ENCODE results near the gene TCEAL4.
"Not testable (repeated sequence)": the region's sequence is repeated elsewhere in the genome, so short reads cannot be mapped to it uniquely, and the experiment has no call there.

TCEAL4 gene

DNA sequence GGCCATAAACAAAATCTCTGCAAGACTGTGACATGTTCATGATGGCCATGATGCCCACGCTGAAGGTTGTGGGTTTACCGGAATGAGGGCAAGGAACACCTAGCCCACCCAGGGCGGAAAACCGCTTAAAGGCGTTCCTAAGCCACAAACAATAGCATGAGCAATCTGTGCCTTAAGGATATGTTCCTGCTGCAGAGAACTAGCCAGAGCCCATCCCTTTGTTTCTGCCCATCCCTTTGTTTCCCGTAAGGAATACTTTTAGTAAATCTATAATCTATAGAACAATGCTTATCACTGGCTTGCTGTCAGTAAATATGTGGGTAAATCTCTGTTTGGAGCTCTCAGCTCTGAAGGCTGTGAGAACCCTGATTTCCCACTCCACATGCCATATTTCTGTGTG, 9.9 kb downstream of the TCEAL4 start:
- DNase-seq = not testable (repeated sequence)

DNA sequence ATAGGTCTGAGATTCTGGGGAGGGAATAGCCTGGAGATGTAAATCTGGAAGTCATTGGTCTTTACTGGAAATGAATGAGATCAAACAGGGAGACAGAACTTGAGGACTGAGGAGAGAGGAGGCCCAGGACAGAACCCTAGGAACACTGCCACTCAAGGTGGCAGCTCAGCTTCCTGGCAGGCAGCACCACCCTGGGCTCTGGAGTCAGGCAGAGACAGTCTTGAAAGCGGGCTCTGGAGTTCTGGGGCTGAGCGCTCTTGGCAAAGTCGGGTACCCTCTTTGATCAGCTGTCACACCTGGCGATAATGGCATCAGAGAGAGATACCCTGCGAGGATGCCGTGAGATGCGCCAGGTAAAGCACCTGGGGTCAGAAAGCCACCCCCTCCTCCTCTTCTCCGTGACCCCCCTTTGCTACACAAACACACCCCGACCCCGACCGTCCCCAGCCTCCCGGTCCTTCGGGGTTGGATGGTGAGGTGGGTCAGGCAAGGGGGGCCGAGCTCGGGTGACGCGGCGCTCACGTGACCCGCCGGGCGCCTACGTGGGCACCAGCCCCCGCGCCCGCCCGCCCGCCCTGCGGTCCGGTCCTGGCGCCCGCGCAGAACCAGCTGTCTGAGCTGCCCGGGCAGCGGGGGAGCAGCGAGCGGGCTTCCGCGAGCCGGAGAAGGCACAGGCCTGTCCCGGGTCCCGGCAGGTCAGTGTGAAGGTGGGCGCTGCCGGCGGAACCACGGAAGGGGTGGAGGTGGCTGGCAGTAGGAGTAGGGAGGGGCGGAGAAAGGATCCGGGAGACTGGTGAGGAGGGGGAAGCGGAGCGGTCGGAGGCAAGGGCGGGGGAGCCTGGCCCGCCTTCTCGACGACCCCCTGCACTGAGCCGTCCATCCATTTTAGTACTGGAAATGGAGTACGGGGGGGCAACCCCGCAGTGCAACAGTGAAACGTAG, 22.3 kb downstream of the TCEAL4 start, which contains the start of gene TCEAL3:
TSS of gene TCEAL3 (plus strand) at position 600 of the 942 bp plus-strand sequence. CDS start 1,102 bp downstream, outside the sequence.
- peak; percentile 19 for DNase-seq

DNA sequence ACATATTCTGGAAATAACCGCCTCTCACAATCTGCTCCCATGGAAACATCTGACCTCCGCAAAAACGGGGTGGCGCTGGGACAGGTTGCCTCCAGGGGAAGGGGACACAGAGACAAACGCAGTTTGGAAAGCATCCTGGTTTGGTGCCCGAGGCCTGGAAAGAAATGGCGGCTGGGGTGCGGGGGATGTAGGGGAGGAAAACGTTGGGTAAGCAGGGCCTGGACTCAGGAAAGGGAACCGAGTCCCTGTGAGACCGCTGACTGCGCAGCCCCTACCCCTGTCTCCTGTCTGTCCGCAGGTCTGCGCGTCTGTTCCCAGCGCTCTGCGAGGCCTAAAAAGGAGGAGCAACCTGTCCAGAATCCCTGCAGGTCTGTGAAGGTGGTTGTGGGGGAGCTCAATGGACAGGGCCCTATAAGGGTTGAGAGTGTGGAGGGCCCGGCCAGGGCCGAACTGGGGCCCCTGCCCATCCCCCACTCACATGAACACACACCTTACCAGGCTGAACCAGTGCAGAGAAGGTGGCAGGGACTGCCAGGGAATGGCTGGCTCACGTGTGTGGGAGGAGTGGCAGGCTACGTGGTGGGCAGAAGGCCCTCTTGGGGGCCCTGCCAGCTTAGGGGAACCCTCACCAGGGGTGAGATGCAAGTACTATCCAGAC, 23.1 kb downstream of the TCEAL4 start:
- peak; percentile 26 for DNase-seq

DNA sequence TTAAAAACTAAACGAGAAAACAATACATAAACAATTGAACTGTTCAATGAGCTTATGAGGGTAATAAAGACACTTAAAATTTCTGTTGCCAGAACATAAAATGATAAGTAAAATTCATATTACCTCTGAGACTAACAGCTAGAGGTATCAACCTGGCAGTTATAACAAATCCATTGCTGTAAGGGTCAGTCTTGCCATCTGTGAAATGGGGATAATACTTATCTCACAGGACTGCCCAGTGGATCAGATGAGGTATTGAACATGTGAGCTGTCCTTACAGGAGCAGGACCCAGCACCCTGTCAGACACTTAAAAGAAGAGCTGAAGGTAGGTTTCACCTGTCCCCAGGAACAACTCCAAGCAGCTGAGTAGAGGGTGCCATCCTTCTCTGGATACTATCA, 25.0 kb downstream of the TCEAL4 start:
- no peak for DNase-seq

DNA sequence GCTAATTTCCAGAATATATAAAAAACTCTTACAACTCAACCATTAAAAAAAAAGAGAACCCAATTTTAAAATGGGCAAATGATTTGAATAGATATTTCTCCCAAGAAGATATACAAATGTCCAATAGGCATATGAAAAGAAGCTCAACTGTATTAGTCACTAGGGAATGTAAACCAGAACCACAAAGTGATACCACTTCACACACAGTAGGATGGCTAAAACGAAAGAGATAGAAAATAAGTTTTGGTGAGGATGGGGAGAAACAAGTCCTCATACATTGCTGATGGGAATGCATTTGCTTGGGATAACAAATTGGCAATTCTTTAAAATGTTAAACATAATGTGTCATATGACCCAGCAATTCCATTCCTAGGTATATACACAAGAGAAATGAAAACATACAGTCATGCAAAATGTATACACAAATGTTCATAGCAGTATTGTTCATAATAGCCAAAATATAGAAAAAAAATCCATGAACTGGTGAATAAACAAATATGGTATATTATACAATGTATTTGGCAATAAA, 28.1 kb downstream of the TCEAL4 start:
- no peak for DNase-seq

DNA sequence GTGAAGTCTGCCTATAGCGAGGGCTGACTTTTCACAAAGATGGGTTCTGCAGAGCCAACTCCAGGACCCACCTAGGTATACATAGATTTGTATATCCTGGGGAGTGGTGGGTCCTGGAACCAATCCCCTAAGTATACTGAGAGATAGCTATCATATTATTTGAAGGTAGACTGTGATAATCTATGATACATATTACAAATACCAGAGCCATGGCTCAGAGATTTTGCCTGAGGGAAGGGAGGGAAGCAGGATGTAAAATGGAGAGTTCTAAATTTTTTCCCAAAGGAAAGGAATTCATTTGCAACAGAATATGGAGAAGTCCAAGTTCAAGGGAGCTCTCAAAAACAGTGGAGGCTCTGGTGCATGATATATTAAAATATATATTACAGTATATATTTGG, 29.7 kb downstream of the TCEAL4 start:
- no peak for DNase-seq

DNA sequence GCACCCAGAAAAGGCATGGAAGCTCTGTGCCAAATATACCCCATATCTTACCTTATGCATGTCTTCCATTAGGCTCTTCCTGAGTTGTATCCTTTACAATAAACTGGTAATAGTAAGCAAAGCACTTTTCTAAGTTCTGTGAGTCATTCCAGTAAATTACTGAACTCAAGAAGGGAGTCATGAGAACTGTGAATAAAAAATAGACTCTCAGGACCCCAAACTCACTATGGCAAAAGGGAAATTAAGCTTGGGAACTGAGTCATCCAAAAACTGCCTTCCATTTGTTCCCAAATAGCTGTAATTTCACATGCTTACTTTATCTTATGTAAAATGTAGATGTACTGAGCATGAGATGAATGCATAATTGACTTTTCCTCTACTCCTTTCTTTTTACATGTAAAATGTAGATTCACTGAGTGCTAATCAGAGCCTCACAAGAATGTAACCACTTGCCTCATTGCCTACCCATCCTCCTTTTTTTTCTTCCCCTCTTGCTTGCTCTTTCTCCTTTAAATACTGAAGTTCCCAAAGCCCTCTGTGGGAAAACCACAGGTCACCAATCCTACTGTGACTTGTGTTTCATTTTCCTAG, 30.6 kb downstream of the TCEAL4 start:
- no peak for DNase-seq

DNA sequence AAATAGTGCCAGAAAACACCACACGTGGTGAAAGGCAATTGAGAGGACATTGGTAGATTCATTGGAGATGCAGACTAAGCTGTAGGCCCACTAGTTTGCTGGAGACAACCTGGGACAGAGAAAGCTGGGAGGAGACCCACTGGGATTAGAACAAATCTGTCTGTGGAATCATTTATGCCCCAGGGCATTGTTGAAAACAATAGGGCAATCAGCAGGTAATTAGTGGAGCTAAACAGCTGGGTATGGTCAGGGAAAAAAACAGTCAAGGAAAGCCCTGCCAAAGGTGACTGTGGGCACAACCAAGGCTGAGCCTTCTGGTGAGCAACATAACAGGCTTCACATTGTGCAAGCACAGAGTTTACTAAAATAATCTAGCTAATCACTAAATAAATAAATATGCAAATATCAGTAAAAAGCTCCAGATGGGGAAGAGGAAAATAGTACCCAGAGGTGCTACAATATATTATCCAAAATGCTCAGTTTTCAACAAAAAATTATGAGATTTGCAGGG, 31.4 kb downstream of the TCEAL4 start:
- DNase-seq = no peak

DNA sequence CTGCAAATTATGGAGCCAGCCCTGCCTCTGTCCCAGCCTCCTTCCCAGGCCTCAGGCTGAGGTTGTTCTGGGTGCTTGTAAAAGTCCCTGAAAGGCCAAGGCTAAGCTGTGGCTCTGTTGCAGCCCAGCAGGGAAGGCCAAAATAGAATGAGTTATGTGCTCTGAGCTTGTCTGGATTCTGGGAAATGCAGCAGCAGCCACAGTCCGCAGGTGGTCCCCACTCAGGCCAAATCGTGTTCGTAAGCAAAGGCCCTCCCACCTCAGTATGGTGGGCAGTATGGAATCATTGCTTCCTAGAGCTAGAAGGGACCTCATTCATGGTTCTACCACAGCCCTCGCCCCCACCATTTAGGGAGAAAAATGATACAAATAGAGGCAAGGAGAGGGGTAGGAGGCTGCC, 38.8 kb downstream of the TCEAL4 start:
- no peak for DNase-seq

DNA sequence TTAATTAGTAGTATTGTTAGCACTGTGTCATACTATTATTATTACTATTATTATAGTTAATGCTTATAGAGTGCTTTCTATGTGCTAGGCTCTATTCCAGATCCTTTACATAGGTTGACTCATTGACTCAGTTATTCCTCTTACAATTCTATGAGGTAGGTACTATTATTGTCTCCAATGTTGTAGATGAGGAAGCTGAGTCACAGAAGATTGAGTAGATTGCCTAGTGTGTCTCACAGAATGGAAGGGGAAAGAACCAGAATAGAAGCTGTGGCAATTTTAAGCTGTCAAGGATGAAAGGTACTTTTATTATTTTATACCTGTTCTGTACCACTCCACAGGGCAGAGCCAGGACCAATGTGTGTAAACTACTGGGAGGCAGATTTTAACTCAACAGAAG, 41.5 kb downstream of the TCEAL4 start:
- DNase-seq = peak; percentile 29

DNA sequence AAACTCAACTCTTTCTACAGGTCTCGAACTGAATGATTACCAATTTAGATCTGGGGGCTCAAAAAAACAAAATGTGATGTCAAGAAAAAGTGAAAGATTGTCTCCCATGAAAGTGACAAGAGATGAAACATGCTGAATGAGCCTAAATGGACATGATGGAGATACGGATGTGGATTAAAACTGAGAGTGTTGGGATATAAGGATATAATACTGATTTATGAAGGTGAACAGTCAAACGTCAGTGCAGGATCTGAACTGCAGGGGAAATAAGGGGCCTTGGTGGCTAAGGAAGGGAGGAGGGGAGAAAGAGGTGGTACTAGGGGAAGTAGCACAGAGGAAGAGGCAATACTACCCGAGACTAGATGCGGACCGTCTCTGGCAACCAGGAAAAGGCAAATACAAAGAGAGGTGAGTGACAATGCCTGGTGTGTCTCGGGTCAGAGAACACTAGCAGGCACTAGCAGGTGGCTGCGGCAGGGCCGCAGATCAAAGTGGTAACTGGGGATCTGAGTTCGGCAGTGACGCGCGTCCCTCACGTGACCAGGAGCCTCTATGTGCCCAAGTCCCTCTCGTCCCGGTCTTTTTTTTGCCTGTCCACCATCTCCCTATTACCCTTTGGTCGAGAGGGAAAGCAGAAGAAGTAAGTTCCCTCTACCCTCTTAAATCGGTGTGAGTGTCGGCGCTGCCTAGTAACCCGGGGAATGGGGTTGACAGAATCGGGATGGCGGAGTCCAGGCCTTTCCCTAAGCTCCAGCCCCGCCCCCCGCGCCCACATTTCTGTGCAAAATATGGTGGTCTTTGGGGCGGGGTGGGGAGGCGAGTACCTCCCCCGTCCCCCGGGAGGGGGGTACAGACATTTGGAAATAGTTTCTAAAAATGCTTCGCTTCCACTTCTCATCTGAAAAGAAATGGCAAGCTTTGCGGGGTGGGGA, 43.3 kb downstream of the TCEAL4 start, which contains the start of gene TCEAL1:
TSS of gene TCEAL1 (plus strand) at position 590 of the 932 bp plus-strand sequence. CDS start 942 bp downstream, outside the sequence.
- peak; percentile 7 for DNase-seq

DNA sequence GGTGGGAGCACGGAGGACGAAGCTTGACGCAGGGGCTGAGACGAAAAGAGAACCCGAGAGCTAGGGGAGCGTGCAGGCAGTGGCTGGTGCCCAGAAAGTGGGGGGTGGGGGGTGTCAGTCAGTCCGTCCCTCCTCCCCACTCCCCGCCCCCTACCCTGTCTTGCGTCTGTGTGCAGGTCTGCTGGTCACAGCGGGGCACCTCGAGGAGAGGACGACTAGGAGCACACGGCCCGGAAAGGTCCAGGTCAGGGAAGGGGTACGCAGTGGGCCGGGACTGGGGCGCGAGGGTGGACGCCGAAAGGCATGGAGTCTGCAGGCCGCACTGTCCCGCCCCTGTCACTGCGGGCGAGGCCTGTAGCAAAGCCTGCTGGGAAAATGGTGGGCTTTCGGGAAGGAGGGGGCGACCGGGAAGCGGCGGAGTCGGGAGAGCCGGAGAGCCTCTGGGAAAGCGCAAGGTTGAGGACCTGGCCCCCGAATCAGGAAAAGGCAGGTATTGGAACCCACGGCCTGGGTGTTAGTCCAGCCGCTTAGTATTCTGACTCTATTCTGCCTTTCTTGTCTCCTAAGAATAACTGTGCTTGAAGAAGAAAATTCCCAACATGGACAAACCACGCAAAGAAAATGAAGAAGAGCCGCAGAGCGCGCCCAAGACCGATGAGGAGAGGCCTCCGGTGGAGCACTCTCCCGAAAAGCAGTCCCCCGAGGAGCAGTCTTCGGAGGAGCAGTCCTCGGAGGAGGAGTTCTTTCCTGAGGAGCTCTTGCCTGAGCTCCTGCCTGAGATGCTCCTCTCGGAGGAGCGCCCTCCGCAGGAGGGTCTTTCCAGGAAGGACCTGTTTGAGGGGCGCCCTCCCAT, 44.2 kb downstream of the TCEAL4 start:
- DNase-seq = peak; percentile 35

DNA sequence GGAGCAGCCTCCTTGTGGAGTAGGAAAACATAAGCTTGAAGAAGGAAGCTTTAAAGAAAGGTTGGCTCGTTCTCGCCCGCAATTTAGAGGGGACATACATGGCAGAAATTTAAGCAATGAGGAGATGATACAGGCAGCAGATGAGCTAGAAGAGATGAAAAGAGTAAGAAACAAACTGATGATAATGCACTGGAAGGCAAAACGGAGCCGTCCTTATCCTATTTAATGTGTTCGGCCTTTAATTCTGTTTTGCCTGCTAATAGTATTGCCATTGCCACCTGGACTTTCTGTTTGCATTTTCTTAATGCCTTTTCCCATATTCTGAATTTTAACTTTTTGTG, 44.8 kb downstream of the TCEAL4 start:
- DNase-seq = no peak

DNA sequence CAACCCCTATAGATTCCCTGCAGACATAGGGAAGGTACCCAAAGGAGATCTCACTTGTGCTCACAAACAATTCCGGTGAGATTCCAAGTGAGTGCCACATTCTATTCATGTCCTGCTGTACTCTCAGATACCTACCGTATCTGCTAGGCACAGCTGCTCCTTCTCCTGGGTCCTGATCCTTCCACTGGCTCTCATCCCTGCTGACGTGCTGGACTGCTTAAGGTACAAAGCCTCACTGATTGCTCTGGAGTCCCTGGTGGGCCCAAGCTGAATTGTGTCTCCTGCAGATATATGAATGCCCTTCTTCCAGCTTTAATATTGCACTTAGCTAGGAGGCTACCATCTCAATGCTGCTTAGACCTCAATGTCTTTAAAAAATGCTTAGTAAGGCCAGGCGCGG, 45.8 kb downstream of the TCEAL4 start:
- DNase-seq = no peak

DNA sequence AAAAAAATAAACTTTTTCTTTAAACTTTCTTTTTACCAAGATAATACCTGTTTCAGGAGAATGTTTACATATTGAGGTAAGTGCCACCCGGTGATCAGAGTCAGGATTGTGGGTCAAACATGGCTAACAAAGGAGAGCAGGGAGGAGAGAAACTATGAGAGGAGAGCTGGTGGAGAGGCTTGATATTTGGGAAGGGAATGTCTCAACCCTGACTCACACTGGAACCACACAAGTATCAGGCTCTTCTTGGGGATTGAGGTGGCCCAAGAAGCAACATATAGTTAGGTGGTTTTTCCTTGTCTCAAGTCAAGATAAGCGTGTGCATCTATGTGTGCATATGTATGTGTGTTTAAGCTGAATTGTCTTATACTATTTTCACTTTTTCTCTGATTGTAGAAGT, 50.1 kb downstream of the TCEAL4 start:
- DNase-seq = no peak

Data from suppressor macrophage treated with lipopolysaccharide for 4 hours (primary cell).